Measurements from ENCODE around the gene MXI1.

MXI1 gene

GRCh38 chr10:110303681-110304080 lies 96.3 kb downstream of the MXI1 start:
- no peak for DNase-seq (ENCODE audit: low read depth)
- peak overlapping the region; percentile 70 for H3K4me3 ChIP-seq (ENCODE audit: low read depth, low read length)
- in situ Hi-C loops (cut with HindIII; ENCODE audit: low sequenced_read_pairs): loop anchor here (25.0 kb wide), 1 partner anchor 584 kb away; no protein-coding TSS in a partner anchor
- TF ChIP-seq CTCF (IDR thresholded peaks at IDR 0.05; ENCODE audit: low read depth, low read length, missing control alignments): no peak

GRCh38 chr10:110304394-110304779 lies 97.0 kb downstream of the MXI1 start:
- in situ Hi-C loops (cut with HindIII; ENCODE audit: low sequenced_read_pairs): loop anchor here (25.0 kb wide), 1 partner anchor 583 kb away; no protein-coding TSS in a partner anchor
- TF ChIP-seq CTCF (IDR thresholded peaks at IDR 0.05; ENCODE audit: low read depth, low read length, missing control alignments): no peak
- no peak for DNase-seq (ENCODE audit: low read depth)
- H3K4me3 ChIP-seq (ENCODE audit: low read depth, low read length): peak overlapping the region; percentile 70

DNA sequence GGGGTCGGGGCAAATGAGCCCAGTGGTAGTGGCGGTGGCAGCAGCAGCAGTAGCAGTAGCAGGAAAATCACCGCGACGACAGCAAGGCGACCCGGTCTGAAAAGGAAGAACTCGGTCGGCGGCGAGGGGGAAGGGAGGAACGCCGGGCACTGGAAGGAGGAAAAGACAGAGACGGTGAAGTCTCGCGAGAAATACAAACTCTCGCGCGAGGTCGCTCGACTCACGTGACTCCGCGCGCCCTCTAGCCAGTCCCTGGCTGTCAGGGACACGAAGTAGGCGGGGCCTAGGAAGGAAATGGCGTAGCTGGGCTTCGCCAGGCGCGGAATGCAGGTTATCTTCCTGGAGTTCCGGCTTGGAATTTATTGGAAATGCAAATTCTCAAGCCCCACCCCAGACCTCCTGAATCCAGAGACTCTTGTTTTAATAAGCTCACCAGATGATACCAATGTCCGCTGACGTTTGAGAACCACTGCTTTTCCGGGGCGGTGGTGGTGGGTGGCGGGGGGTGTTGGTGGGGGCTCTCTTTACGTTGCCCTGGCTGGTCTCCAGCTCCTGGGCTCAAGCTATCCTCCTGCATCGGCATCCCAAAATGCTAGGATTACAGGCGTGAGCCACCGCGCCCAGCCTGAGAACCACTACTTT lies 97.5 kb downstream of the MXI1 start, which contains the start of gene SMNDC1:
SMNDC1 (minus strand) TSS at position 141 of the 642 bp plus-strand sequence. CDS start 1,333 bp downstream, outside the sequence.
- DNase-seq (ENCODE audit: low read depth): peak; percentile 96
- peak within 1 kb of the TSS; percentile 70 for H3K4me3 ChIP-seq (ENCODE audit: low read depth, low read length)
- no peak for TF ChIP-seq CTCF (IDR thresholded peaks at IDR 0.05; ENCODE audit: low read depth, low read length, missing control alignments)
- in situ Hi-C loops (cut with HindIII; ENCODE audit: low sequenced_read_pairs): loop anchor here (25.0 kb wide), 1 partner anchor 582 kb away; no protein-coding TSS in a partner anchor

DNA sequence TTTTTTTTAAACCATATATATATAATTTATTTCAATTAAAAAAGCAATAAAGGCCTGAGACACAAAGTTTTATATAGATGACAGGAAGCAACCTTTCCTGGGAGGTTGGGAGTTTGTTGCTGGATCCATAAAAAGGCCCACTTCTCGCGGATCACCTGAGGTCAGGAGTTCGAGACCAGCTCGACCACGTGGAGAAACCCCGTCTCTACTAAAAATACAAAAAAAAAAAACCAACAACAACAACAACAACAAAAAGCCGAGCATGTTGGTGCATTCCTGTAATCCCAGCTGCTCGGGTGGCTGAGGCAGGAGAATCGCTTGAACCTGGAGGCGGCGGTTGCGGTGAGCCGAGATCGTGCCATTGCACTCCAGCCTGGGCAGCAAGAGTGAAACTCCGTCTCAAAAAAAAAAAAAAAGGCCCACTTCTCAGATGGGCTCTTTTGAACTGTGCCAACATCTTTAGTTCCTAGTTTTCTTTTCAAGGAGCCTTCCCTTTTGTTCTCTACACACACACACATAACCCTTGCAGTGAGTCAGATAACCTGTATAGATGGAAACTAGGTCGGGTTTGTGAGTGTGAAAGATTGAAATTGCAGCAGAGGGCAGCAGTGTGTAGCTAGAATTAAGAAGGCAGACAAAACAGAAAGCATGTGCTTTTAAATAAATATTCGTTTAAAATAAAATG lies 98.5 kb downstream of the MXI1 start:
- TF ChIP-seq CTCF (IDR thresholded peaks at IDR 0.05; ENCODE audit: low read depth, low read length, missing control alignments): peak; percentile 67
- H3K4me3 ChIP-seq (ENCODE audit: low read depth, low read length): no peak overlapping the region
- in situ Hi-C loops (cut with HindIII; ENCODE audit: low sequenced_read_pairs): loop anchor here (25.0 kb wide), 1 partner anchor 581 kb away; no protein-coding TSS in a partner anchor
- DNase-seq (ENCODE audit: low read depth): peak; percentile 84

DNA sequence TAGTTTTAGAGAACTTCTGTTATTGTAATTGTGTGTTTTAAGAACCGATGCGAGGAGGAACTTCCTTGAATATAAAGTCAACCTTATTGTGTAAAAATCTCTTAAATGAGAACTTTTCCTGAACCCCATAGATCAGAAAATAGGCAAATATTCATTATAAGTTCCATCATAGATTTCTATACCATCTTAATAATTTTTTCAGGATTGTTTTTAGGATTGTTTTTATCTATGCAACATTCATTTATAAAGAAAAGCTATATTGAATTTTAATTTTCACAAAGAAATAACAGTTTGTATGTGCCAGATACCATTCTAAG lies 99.0 kb downstream of the MXI1 start:
- in situ Hi-C loops (cut with HindIII; ENCODE audit: low sequenced_read_pairs): loop anchor here (25.0 kb wide), 1 partner anchor 581 kb away; no protein-coding TSS in a partner anchor
- TF ChIP-seq CTCF (IDR thresholded peaks at IDR 0.05; ENCODE audit: low read depth, low read length, missing control alignments): no peak
- H3K4me3 ChIP-seq (ENCODE audit: low read depth, low read length): no peak overlapping the region

DNA sequence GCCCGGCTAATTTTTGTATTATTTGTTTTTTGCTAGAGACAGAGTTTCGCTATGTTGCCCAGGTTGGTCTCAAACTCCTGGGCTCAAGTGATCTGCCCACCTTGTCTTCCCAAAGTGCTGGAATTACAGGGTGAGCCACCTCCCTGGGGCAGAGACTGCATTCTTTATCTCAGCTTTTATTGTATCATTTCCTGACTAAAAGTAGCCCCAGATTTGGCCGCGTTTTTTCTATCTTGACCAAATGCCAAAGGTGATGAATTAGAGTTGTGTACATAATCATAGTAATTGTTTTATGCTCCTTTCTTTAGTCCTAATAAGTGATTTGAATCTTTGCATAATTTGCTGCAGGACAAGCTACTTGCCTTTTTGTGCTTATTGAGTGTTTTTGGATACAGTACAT lies 100.4 kb downstream of the MXI1 start:
- no peak for TF ChIP-seq CTCF (IDR thresholded peaks at IDR 0.05; ENCODE audit: low read depth, low read length, missing control alignments)
- in situ Hi-C loops (cut with HindIII; ENCODE audit: low sequenced_read_pairs): loop anchor here (25.0 kb wide), 1 partner anchor 579 kb away; no protein-coding TSS in a partner anchor
- no peak for DNase-seq (ENCODE audit: low read depth)
- H3K4me3 ChIP-seq (ENCODE audit: low read depth, low read length): no peak overlapping the region

More for the DNA sequence above, 99.0 kb downstream of the MXI1 start:
- no peak for DNase-seq (ENCODE audit: low read depth)

Measured in astrocyte of the cerebellum (primary cell).